ENCODE data around the gene CCDC9B. TPM values are rescaled to one million over a fixed set of nuclear protein-coding genes. Genes with fewer than 3 reads are reported as not detected.

CCDC9B gene
- total RNA-seq, 1 donor from 2014 or later, result 58.0 TPM

DNA sequence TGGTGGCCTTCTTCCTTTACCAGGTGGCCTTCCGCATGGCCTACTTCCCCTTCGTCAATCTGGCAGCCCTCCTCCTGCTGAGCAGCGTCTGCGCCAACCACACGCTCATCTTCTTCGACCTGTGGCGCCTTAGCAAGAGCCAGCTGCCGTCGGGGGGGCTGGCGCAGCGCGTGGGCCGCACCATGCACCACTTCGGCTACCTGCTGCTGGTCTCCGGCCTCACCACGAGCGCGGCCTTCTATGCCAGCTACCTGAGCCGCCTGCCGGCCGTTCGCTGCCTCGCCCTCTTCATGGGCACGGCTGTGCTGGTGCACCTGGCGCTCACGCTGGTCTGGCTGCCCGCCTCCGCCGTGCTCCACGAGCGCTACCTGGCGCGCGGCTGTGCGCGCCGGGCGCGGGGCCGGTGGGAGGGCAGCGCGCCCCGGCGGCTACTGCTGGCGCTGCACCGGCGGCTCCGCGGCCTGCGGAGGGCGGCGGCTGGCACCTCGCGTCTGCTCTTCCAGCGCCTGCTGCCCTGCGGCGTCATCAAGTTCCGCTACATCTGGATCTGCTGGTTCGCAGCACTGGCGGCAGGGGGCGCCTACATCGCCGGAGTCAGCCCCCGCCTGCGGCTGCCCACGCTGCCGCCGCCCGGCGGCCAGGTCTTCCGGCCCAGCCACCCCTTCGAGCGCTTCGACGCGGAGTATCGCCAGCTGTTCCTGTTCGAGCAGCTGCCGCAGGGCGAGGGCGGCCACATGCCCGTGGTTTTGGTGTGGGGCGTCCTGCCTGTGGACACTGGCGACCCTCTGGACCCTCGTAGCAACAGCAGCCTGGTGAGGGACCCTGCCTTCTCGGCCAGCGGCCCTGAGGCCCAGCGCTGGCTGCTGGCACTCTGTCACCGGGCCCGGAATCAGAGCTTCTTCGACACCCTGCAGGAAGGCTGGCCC, 27.2 kb upstream of the CCDC9B start:
- peak; percentile 86 for TF ChIP-seq CTCF (IDR thresholded peaks at IDR 0.05)
- peak; percentile 93 for DNase-seq (ENCODE audit: low spot score)
- H3K36me3 Mint-ChIP-seq (ENCODE audit: low read depth), result no peaks in the 10 kb centered on the region
- peaks cover 17% of the 10 kb centered on the region for H3K4me1 Mint-ChIP-seq (ENCODE audit: low read depth)
- H3K27me3 Mint-ChIP-seq (ENCODE audit: low read depth), result no peaks in the 10 kb centered on the region
- peak overlapping the region; percentile 16 for H3K4me3 Mint-ChIP-seq (ENCODE audit: unreplicated experiment)
- no peaks in the 10 kb centered on the region for H3K9me3 Mint-ChIP-seq (ENCODE audit: low read depth)
- H3K27ac Mint-ChIP-seq (ENCODE audit: unreplicated experiment), result no peak overlapping the region

DNA sequence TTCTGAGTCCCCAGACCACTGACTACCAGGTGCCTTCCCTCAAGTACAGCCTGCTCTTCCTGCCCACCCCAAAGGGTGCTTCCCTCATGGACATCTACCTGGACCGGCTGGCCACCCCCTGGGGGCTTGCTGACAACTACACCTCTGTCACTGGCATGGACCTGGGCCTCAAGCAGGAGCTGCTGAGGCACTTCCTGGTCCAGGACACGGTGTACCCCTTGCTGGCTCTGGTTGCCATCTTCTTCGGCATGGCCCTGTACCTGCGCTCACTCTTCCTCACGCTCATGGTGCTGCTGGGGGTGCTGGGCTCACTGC, 26.6 kb upstream of the CCDC9B start:
- Mint-ChIP-seq H3K27ac (ENCODE audit: unreplicated experiment) (no peak overlapping the region), H3K9me3 (ENCODE audit: low read depth) (no peaks in the 10 kb centered on the region), H3K27me3 (ENCODE audit: low read depth) (peaks cover under 1% of the 10 kb centered on the region), H3K36me3 (ENCODE audit: low read depth) (no peaks in the 10 kb centered on the region), H3K4me1 (ENCODE audit: low read depth) (peaks cover 11% of the 10 kb centered on the region), H3K4me3 (ENCODE audit: unreplicated experiment) (no peak overlapping the region)
- no peak for DNase-seq (ENCODE audit: low spot score)
- TF ChIP-seq CTCF (IDR thresholded peaks at IDR 0.05), result no peak

DNA sequence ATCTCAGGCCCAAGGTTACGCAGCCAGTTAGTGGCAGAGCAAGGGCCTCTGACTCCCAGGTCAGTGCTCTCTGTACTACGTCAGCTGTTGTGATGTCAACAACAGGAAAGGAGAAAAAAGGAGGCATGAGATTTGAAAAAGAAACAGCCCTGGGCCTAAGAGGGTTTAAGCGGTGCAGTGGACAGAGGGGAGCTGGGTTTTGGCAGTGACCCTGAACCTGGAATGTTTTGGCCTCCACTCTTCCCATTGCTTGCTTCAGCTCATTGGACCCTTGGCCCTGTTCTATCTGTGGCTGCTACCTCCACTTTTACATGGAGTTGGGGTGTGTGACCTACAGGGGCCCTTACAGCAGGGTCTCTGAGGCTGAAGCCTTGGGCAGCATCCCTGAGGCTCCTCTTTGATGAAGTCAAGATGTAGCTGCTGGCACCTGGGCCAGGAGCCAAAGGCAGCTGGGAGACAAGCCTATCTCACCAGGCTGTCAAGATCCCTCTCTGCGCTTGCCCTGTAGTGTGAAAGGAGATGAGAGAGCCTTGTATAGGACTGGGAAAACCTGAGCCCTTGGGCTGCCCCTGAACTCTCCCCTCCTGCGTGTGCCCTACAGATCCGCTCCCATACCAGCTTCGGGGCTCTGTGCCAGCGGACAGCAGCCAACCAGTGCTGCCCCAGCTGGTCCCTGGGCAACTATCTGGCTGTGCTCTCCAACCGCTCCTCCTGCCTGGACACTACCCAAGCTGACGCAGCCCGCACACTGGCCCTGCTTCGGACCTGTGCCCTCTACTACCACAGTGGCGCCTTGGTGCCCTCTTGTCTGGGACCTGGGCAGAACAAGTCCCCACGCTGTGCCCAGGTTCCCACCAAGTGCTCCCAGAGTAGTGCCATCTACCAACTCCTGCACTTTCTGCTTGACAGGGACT, 26.0 kb upstream of the CCDC9B start:
- no peaks in the 10 kb centered on the region for H3K9me3 Mint-ChIP-seq (ENCODE audit: low read depth)
- H3K4me3 Mint-ChIP-seq (ENCODE audit: unreplicated experiment), result no peak overlapping the region
- peaks cover 5% of the 10 kb centered on the region for H3K27me3 Mint-ChIP-seq (ENCODE audit: low read depth)
- TF ChIP-seq CTCF (IDR thresholded peaks at IDR 0.05), result no peak
- no peak for DNase-seq (ENCODE audit: low spot score)
- no peak overlapping the region for H3K27ac Mint-ChIP-seq (ENCODE audit: unreplicated experiment)
- peaks cover 7% of the 10 kb centered on the region for H3K4me1 Mint-ChIP-seq (ENCODE audit: low read depth)
- no peaks in the 10 kb centered on the region for H3K36me3 Mint-ChIP-seq (ENCODE audit: low read depth)

GRCh38 chr15:40365624-40366456, 25.1 kb upstream of the CCDC9B start:
- Mint-ChIP-seq H3K4me3 (ENCODE audit: unreplicated experiment) (no peak overlapping the region), H3K4me1 (ENCODE audit: low read depth) (peaks cover 4% of the 10 kb centered on the region), H3K36me3 (ENCODE audit: low read depth) (no peaks in the 10 kb centered on the region), H3K27ac (ENCODE audit: unreplicated experiment) (no peak overlapping the region), H3K9me3 (ENCODE audit: low read depth) (no peaks in the 10 kb centered on the region), H3K27me3 (ENCODE audit: low read depth) (peaks cover 5% of the 10 kb centered on the region)
- no peak for DNase-seq (ENCODE audit: low spot score)
- no peak for TF ChIP-seq CTCF (IDR thresholded peaks at IDR 0.05)
